ENCODE data around the gene IL9R.
A peak's percentile ranks its signal among the peaks of the same experiment; 100 is the strongest.
"Not testable (repeated sequence)": the region's sequence is repeated elsewhere in the genome, so short reads cannot be mapped to it uniquely, and the experiment has no call there.

The IL9R gene

GRCh38 chrX:156002507-156002906, 5.0 kb downstream of the IL9R start:
- no peaks in the 10 kb centered on the region for H3K9me3 Mint-ChIP-seq
- ATAC-seq (ENCODE audit: low read depth) (no peak), DNase-seq (ENCODE audit: low spot score in 2 of 2) (no peak)
- H3K27me3 Mint-ChIP-seq, result no peaks in the 10 kb centered on the region
- peaks cover 2% of the 10 kb centered on the region for H3K4me1 Mint-ChIP-seq
- H3K36me3 Mint-ChIP-seq, result no peaks in the 10 kb centered on the region
- H3K4me3 Mint-ChIP-seq, result no peak overlapping the region
- H3K27ac Mint-ChIP-seq, result no peak overlapping the region

DNA sequence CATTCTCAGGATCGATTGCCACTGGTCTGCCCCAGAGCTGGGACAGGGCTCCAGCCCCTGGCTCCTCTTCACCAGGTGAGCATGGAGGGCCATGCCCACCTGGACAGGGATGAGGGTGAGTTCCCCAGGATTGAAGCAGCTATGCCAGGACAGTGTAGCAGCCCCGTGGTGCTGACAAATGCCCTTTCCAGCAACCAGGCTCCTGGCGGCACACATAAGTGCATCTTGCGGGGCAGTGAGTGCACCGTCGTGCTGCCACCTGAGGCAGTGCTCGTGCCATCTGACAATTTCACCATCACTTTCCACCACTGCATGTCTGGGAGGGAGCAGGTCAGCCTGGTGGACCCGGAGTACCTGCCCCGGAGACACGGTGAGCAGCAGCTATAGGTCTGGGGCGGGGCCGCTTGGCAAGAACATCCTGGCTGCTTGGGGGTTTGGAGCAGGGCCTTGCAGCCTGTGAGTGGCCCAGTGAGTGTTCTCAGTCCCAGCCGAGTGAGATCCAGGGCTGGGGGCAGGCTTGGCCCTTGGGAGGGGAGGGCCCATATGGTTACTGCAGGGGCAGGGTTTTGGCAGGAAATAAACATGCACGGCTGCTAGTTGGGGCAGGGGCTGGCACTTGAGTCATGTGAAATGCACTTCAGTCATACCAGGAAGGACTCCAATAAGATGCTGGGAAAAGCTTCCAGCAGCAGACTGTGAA, 6.1 kb downstream of the IL9R start:
- Mint-ChIP-seq H3K4me3 (no peak overlapping the region), H3K27ac (no peak overlapping the region), H3K27me3 (no peaks in the 10 kb centered on the region), H3K36me3 (no peaks in the 10 kb centered on the region), H3K4me1 (peaks cover 2% of the 10 kb centered on the region), H3K9me3 (no peaks in the 10 kb centered on the region)
- DNase-seq (ENCODE audit: low spot score in 2 of 2), result no peak
- ATAC-seq (ENCODE audit: low read depth), result no peak

DNA sequence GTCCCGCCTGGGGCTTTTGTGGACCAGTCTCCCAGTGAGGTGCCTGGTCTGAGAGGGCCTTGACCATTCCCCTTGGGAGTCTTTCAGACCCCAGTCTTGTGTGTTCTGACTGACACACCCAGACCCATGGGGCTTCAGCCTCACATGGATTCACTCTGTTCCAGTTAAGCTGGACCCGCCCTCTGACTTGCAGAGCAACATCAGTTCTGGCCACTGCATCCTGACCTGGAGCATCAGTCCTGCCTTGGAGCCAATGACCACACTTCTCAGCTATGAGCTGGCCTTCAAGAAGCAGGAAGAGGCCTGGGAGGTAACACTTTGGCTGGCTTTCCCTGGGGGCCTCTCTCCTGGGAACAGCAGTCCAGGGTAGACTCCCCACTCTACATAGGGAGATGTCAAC, 6.8 kb downstream of the IL9R start:
- ATAC-seq (ENCODE audit: low read depth) (no peak), DNase-seq (ENCODE audit: low spot score in 2 of 2) (no peak)
- Mint-ChIP-seq H3K27me3 (no peaks in the 10 kb centered on the region), H3K27ac (no peak overlapping the region), H3K4me3 (no peak overlapping the region), H3K9me3 (no peaks in the 10 kb centered on the region), H3K36me3 (no peaks in the 10 kb centered on the region), H3K4me1 (peaks cover 2% of the 10 kb centered on the region)

DNA sequence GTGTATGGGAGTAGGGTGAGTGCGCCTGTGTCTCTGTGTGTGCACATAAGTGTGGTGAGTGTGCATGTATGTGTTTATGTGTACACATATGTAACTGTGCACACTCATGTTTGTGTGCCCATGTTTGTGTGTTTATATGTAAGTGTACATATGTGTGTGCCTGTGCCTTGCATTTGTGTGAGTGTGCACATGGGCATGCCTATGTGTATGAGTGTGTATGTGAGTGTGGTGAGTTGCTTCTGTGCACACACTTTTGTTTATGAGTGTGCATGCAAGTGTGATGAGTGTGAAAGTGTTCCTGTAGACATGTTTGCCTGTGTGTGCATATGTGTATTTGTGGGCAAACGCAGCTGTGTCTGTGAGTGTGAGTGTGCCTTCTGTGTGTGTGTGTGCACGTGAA, 7.2 kb downstream of the IL9R start:
- DNase-seq (ENCODE audit: low spot score in 2 of 2) (no peak), ATAC-seq (ENCODE audit: low read depth) (no peak)
- Mint-ChIP-seq H3K36me3 (no peaks in the 10 kb centered on the region), H3K4me3 (no peak overlapping the region), H3K27me3 (no peaks in the 10 kb centered on the region), H3K4me1 (peaks cover 2% of the 10 kb centered on the region), H3K27ac (peak overlapping the region; percentile 10), H3K9me3 (no peaks in the 10 kb centered on the region)

DNA sequence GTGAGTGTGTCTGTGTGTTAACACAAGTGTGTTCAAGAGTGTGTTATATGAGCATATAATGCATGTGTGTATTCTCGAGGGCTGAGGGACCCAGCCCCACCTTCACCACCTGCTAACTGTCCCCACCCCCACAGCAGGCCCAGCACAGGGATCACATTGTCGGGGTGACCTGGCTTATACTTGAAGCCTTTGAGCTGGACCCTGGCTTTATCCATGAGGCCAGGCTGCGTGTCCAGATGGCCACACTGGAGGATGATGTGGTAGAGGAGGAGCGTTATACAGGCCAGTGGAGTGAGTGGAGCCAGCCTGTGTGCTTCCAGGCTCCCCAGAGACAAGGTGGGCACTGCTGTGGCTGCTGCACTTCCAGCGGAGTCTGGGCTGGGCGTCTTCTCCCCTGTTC, 7.6 kb downstream of the IL9R start:
- Mint-ChIP-seq H3K27me3 (no peaks in the 10 kb centered on the region), H3K4me3 (no peak overlapping the region), H3K4me1 (peaks cover under 1% of the 10 kb centered on the region), H3K27ac (no peak overlapping the region), H3K9me3 (no peaks in the 10 kb centered on the region), H3K36me3 (no peaks in the 10 kb centered on the region)
- ATAC-seq (ENCODE audit: low read depth) (no peak), DNase-seq (ENCODE audit: low spot score in 2 of 2) (no peak)

- not testable (repeated sequence) for H3K27me3 Mint-ChIP-seq; DNase-seq (ENCODE audit: low spot score in 2 of 2); H3K36me3 Mint-ChIP-seq; H3K9me3 Mint-ChIP-seq; ATAC-seq (ENCODE audit: low read depth); H3K4me3 Mint-ChIP-seq; H3K4me1 Mint-ChIP-seq; H3K27ac Mint-ChIP-seq
These were observed 9.0 kb downstream of the IL9R start for GRCh38 chrX:156006468-156006867.

DNA sequence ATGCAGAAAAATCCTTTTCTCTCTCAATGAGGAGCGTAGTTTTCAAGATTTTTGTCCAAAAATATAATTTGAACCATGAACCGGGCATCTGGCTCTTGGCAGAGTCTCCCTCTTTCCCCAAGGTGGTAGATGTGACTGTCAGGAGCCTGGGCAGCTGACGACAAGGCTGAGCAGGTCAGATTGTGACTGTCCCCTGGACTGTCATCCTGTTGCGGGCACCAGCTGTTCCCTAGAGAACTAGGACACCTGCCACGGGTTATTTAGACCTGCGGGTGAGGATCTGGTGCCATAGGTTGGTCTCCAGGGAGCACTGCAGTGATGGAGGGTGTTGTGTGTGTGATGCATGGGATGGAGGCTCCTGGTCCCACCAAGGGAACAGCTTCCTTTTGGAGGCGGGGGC, 10.9 kb downstream of the IL9R start:
- not testable (repeated sequence) for H3K9me3 Mint-ChIP-seq; H3K27me3 Mint-ChIP-seq; H3K4me1 Mint-ChIP-seq; H3K36me3 Mint-ChIP-seq; H3K4me3 Mint-ChIP-seq; H3K27ac Mint-ChIP-seq; DNase-seq (ENCODE audit: low spot score in 2 of 2); ATAC-seq (ENCODE audit: low read depth)

GRCh38 chrX:156008915-156009314, 11.4 kb downstream of the IL9R start:
- ATAC-seq (ENCODE audit: low read depth) (no peak), DNase-seq (ENCODE audit: low spot score in 2 of 2) (no peak)
- no peaks in the 10 kb centered on the region for H3K4me1 Mint-ChIP-seq
- no peaks in the 10 kb centered on the region for H3K36me3 Mint-ChIP-seq
- H3K9me3 Mint-ChIP-seq, result no peaks in the 10 kb centered on the region
- no peak overlapping the region for H3K4me3 Mint-ChIP-seq
- H3K27ac Mint-ChIP-seq, result no peak overlapping the region
- H3K27me3 Mint-ChIP-seq, result no peaks in the 10 kb centered on the region

DNA sequence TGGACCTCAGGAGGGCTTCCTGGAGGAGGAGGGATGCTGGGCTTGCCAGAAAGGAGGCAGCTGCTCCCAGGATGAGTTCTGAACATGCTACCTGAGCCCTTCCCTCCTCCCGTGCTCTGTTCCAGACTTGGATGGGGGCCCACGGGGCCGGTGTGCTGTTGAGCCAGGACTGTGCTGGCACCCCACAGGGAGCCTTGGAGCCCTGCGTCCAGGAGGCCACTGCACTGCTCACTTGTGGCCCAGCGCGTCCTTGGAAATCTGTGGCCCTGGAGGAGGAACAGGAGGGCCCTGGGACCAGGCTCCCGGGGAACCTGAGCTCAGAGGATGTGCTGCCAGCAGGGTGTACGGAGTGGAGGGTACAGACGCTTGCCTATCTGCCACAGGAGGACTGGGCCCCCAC, 12.2 kb downstream of the IL9R start:
- not testable (repeated sequence) for H3K4me1 Mint-ChIP-seq; H3K9me3 Mint-ChIP-seq; DNase-seq (ENCODE audit: low spot score in 2 of 2); H3K36me3 Mint-ChIP-seq; H3K27me3 Mint-ChIP-seq; H3K27ac Mint-ChIP-seq; H3K4me3 Mint-ChIP-seq; ATAC-seq (ENCODE audit: low read depth)

DNA sequence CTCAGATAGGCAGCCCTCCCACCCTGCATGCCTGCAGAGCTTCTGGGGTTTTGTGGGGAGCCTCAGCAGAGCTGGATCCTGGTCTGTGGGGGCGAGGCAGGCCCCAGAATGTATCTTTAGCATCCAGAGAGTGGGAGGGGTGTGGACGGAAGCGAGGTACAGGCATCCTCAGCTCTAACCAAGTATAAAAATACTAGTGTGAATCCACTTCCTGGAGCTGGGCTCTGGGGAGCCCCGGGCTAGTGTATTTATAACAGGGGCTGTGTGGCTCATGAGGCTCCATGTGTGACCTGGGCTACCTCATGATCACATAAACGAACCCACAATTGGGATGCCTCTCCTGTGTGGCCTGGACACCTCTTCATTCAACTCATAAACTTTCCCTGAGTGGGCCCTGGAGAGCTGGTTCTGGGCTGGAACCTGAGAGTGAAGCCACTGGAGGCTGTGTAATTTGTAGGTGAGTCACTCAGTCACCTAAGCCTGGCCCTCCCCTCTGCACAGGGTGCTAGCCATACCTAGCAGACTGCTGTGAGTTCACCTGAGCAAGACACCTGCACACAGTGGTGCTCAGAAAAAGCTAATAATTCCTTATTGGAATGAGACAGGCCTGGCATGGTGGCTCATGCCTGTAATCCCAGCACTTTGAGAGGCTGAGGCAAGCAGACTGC, 15.9 kb downstream of the IL9R start:
- H3K27me3 Mint-ChIP-seq; H3K4me3 Mint-ChIP-seq; H3K9me3 Mint-ChIP-seq; H3K36me3 Mint-ChIP-seq; H3K4me1 Mint-ChIP-seq; H3K27ac Mint-ChIP-seq; DNase-seq (ENCODE audit: low spot score in 2 of 2): not testable (repeated sequence)
- ATAC-seq (ENCODE audit: low read depth), result peak; percentile 77

DNA sequence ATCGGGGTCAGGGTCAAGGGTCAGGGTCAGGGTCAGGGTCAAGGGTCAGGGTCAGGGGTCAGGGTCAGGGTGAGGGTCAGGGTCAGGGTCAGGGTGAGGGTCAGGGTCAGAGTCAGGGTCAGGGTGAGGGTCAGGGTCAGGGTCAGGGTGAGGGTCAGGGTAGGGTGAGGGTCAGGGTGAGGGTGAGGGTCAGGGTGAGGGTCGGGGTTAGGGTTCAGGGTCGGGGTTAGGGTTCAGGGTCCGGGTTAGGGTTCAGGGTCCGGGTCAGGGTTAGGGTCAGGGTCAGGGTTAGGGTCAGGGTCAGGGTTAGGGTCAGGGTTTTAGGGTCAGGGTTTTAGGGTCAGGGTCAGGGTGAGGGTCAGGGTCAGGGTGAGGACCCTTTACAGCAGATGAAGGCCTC, 22.4 kb downstream of the IL9R start:
- not testable (repeated sequence) for H3K4me3 Mint-ChIP-seq; H3K27me3 Mint-ChIP-seq; DNase-seq (ENCODE audit: low spot score in 2 of 2); ATAC-seq (ENCODE audit: low read depth); H3K9me3 Mint-ChIP-seq; H3K36me3 Mint-ChIP-seq; H3K27ac Mint-ChIP-seq; H3K4me1 Mint-ChIP-seq

- H3K4me3 Mint-ChIP-seq; DNase-seq (ENCODE audit: low spot score in 2 of 2); H3K27ac Mint-ChIP-seq; H3K27me3 Mint-ChIP-seq; H3K36me3 Mint-ChIP-seq; H3K4me1 Mint-ChIP-seq; H3K9me3 Mint-ChIP-seq; ATAC-seq (ENCODE audit: low read depth): not testable (repeated sequence)
These were observed 25.5 kb downstream of the IL9R start for GRCh38 chrX:156023002-156023401.

DNA sequence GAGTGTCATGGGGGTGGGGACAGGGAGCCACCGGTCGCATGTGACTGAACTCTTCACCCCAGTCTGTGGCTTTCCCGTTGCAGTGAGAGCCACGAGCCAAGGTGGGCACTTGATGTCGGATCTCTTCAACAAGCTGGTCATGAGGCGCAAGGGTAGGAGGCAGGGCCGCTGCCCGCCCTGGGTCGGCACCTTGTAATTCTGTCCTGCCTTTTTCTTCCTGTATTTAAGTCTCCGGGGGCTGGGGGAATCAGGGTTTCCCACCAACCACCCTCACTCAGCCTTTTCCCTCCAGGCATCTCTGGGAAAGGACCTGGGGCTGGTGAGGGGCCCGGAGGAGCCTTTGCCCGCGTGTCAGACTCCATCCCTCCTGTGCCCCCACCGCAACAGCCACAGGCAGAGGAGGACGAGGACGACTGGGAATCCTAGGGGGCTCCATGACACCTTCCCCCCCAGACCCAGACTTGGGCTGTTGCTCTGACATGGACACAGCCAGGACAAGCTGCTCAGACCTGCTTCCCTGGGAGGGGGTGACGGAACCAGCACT, 27.5 kb downstream of the IL9R start:
- not testable (repeated sequence) for H3K4me1 Mint-ChIP-seq; H3K9me3 Mint-ChIP-seq; ATAC-seq (ENCODE audit: low read depth); DNase-seq (ENCODE audit: low spot score in 2 of 2); H3K36me3 Mint-ChIP-seq; H3K4me3 Mint-ChIP-seq; H3K27ac Mint-ChIP-seq; H3K27me3 Mint-ChIP-seq

- not testable (repeated sequence) for H3K4me3 Mint-ChIP-seq; H3K27ac Mint-ChIP-seq; DNase-seq (ENCODE audit: low spot score in 2 of 2); H3K9me3 Mint-ChIP-seq; H3K36me3 Mint-ChIP-seq; H3K4me1 Mint-ChIP-seq; H3K27me3 Mint-ChIP-seq; ATAC-seq (ENCODE audit: low read depth)
These were observed 31.2 kb downstream of the IL9R start for GRCh38 chrX:156028653-156029237.
